IMR-90 (cell line): ENCODE results near the gene STYXL1. TPM values are rescaled to one million over a fixed set of nuclear protein-coding genes. Genes with fewer than 3 reads are reported as not detected.

Source experiments
- ATAC-seq: fragments of 200-7000 bp; cut with Tn5 transposase; 2 replicates; pipeline ENCODE4 v1.9.1; 2020; ENCODE audit warnings: low read depth, mild to moderate bottlenecking, moderate library complexity
- BruUV-seq: library from RNA; stranded (reverse); fragments of 400-500 nt; replicated peaks from 2 replicates; lab custom pipeline; 2021; lab: Mats Ljungman, UMichigan
- CTCF ChIA-PET: fragments of 300-600 bp; formaldehyde crosslinking; extraction: SDS; loops from one replicate; lab custom pipeline; 2021; ENCODE audit warnings: antibody characterized with exemption; lab: Yijun Ruan, JAX
- POLR2A ChIA-PET: fragments of 300-600 bp; sonication (Branson Sonifier 250); formaldehyde crosslinking; loops from one replicate; lab custom pipeline; 2022; ENCODE audit warnings: antibody characterized with exemption; ENCODE audit not compliant: unreplicated experiment; lab: Charles Lee
- DNase-seq: peaks from one replicate; pipeline ENCODE4 v3.0.0; 2013
- H2AFZ ChIP-seq: replicated peaks from 2 replicates; pipeline ENCODE3; 2013; ENCODE audit warnings: low read length, mild to moderate bottlenecking; ENCODE audit not compliant: poor library complexity
- H2AK5ac ChIP-seq: 2 replicates; pipeline ENCODE4 v1.6.1; 2013; ENCODE audit warnings: low read depth, low read length, inconsistent platforms
- H2AK9ac ChIP-seq: replicated peaks from 2 replicates; pipeline ENCODE3; 2013; ENCODE audit warnings: mild to moderate bottlenecking, low read depth, low read length, moderate library complexity; ENCODE audit not compliant: poor library complexity
- H2BK120ac ChIP-seq: 2 replicates; pipeline ENCODE4 v1.6.1; 2013; ENCODE audit warnings: low read depth, low read length, inconsistent platforms
- H2BK15ac ChIP-seq: 3 replicates; pipeline ENCODE4 v1.6.1; 2013; ENCODE audit warnings: low read depth, low read length, inconsistent platforms
- H2BK20ac ChIP-seq: 2 replicates; pipeline ENCODE4 v1.6.1; 2013; ENCODE audit warnings: low read depth, mild to moderate bottlenecking, inconsistent platforms, low read length, moderate library complexity
- H2BK5ac ChIP-seq: 2 replicates; pipeline ENCODE4 v1.6.1; 2013; ENCODE audit warnings: mild to moderate bottlenecking, low read depth, low read length, inconsistent platforms; ENCODE audit not compliant: poor library complexity, severe bottlenecking
- H3K14ac ChIP-seq: replicated peaks from 2 replicates; pipeline ENCODE4 v1.6.1; 2013; ENCODE audit warnings: low read depth, low read length, inconsistent platforms
- H3K18ac ChIP-seq: 2 replicates; pipeline ENCODE4 v1.6.1; 2013; ENCODE audit warnings: low read depth, low read length, control low read depth
- H3K23ac ChIP-seq: 2 replicates; pipeline ENCODE4 v1.6.1; 2013; ENCODE audit warnings: low read depth, low read length, inconsistent platforms
- H3K27ac ChIP-seq: 2 replicates; pipeline ENCODE4 v1.5.1; 2013; ENCODE audit warnings: mild to moderate bottlenecking, control low read depth, low read length; ENCODE audit not compliant: insufficient read depth
- H3K27me3 ChIP-seq: 2 replicates; pipeline ENCODE4 v1.6.1; 2013; ENCODE audit warnings: low read length; ENCODE audit not compliant: control insufficient read depth, insufficient read depth
- H3K36me3 ChIP-seq: 2 replicates; pipeline ENCODE4 v1.6.1; 2013; ENCODE audit warnings: low read length, mixed read lengths; ENCODE audit not compliant: control insufficient read depth, insufficient read depth
- H3K4ac ChIP-seq: 2 replicates; pipeline ENCODE4 v1.6.1; 2013; ENCODE audit warnings: low read depth, low read length, inconsistent platforms
- H3K4me1 ChIP-seq: 2 replicates; pipeline ENCODE4 v1.6.1; 2013; ENCODE audit warnings: low read length, mixed read lengths; ENCODE audit not compliant: control insufficient read depth, insufficient read depth
- H3K4me2 ChIP-seq: 2 replicates; pipeline ENCODE4 v1.6.1; 2013; ENCODE audit warnings: low read depth, mild to moderate bottlenecking, control low read depth, low read length, moderate library complexity
- H3K4me3 ChIP-seq: 2 replicates; pipeline ENCODE4 v1.5.1; 2013; ENCODE audit warnings: low read depth, mild to moderate bottlenecking, control low read depth, low read length, moderate library complexity; ENCODE audit not compliant: insufficient read depth
- H3K56ac ChIP-seq: 2 replicates; pipeline ENCODE4 v1.6.1; 2013; ENCODE audit warnings: low read length, inconsistent platforms; ENCODE audit not compliant: insufficient read depth; ENCODE audit errors: extremely low read depth
- H3K79me1 ChIP-seq, 2 experiments: 2 replicates each; pipeline ENCODE4 v1.6.1; 2013; ENCODE audit warnings: low read length in 2 of 2, inconsistent platforms in 1 of 2, low read depth in 1 of 2
- H3K9ac ChIP-seq: 2 replicates; pipeline ENCODE4 v1.6.1; 2013; ENCODE audit warnings: low read depth, low read length, control low read depth
- H3K9me1 ChIP-seq: 2 replicates; pipeline ENCODE4 v1.6.1; 2013; ENCODE audit warnings: low read length, inconsistent platforms; ENCODE audit not compliant: insufficient read depth
- H3K9me3 ChIP-seq: 2 replicates; pipeline ENCODE4 v1.6.1; 2013; ENCODE audit warnings: low read length; ENCODE audit not compliant: control insufficient read depth, insufficient read depth
- H4K20me1 ChIP-seq: 2 replicates; pipeline ENCODE4 v1.6.1; 2013; ENCODE audit warnings: low read length, inconsistent platforms; ENCODE audit not compliant: insufficient read depth
- H4K5ac ChIP-seq: 2 replicates; pipeline ENCODE4 v1.6.1; 2013; ENCODE audit warnings: mild to moderate bottlenecking, low read depth, low read length, control low read depth
- H4K8ac ChIP-seq, 2 experiments: 2 replicates each; pipeline ENCODE4 v1.6.1; 2013; ENCODE audit warnings: low read depth in 2 of 2, low read length in 2 of 2, control low read depth in 1 of 2, inconsistent platforms in 1 of 2
- H4K91ac ChIP-seq: 2 replicates; pipeline ENCODE4 v1.6.1; 2013; ENCODE audit warnings: low read depth, low read length, inconsistent platforms; ENCODE audit not compliant: insufficient read depth
- CEBPB ChIP-seq: IDR thresholded peaks from 2 replicates; pipeline ENCODE4 v1.6.1; 2012; ENCODE audit warnings: low read depth, low read length, improper control_type of control experiment
- CHD1 ChIP-seq: IDR thresholded peaks from 2 replicates; pipeline ENCODE4 v1.6.1; 2012; ENCODE audit warnings: low read depth, low read length, improper control_type of control experiment
- NFE2L2 ChIP-seq: fragments of 150-350 bp; IDR thresholded peaks from 2 replicates; pipeline ENCODE4 v1.6.1; 2016; ENCODE audit warnings: low read depth, mild to moderate bottlenecking, low read length
- RCOR1 ChIP-seq: IDR thresholded peaks from 2 replicates; pipeline ENCODE4 v1.6.1; 2012; ENCODE audit warnings: mild to moderate bottlenecking, low read length, improper control_type of control experiment; ENCODE audit not compliant: insufficient replicate concordance
- RFX5 ChIP-seq: IDR thresholded peaks from 2 replicates; pipeline ENCODE4 v1.8.0; 2012; ENCODE audit warnings: low read depth, mild to moderate bottlenecking, low read length, moderate library complexity
- WGBS, 2 experiments: methylation state at CpG; one replicate each; pipeline versions ENCODE4 v1.1.5 to v1.1.7; 2013; ENCODE audit warnings: missing lambda C conversion rate in 2 of 2; ENCODE audit not compliant: insufficient read length in 1 of 2; ENCODE audit errors: extremely low coverage in 2 of 2; 5-methylcytosine and 5-hydroxymethylcytosine counted together
- dilution Hi-C: fragments of 300-500 bp; cut with HindIII; formaldehyde crosslinking; loops from one replicate; pipeline ENCODE4 v1.14.3; 2018; ENCODE audit warnings: low sequenced_read_pairs; ENCODE audit not compliant: unreplicated experiment
- in situ Hi-C: fragments of 300-500 bp; cut with MboI; formaldehyde crosslinking; loops from 3 replicates; pipeline ENCODE4 v1.14.3; 2019; ENCODE audit warnings: low sequenced_read_pairs, inconsistent platforms, mixed read lengths
- intact Hi-C: fragments of 100-400 bp; cut with micrococcal nuclease; formaldehyde crosslinking; loops from 2 replicates; pipeline ENCODE4 v1.10.0; 2022
- polyA plus RNA-seq, 3 experiments: library from polyadenylated mRNA; depleted of rRNA; stranded (reverse); fragments of >200 nt; gene quantifications; 2 replicates each; pipeline ENCODE4 v1.2.3, GENCODE V29; 2012; ENCODE audit warnings: low replicate concordance in 1 of 3
- total RNA-seq: library from RNA; depleted of rRNA; stranded (reverse); fragments of >200 nt; gene quantifications from 2 replicates; pipeline ENCODE4 v1.2.3, GENCODE V29; 2012
- TF ChIP-seq, protein P1 (sequence below): fragments of 150-350 bp; IDR thresholded peaks from 2 replicates; pipeline ENCODE4 v1.6.1; 2016; ENCODE audit warnings: low read depth, mild to moderate bottlenecking, low read length, moderate library complexity, borderline replicate concordance

STYXL1 gene
- total and polyA plus RNA-seq, 2 of the 4 experiments (the other 2 are of a cell fraction): 66.1 to 73.8 TPM

DNA sequence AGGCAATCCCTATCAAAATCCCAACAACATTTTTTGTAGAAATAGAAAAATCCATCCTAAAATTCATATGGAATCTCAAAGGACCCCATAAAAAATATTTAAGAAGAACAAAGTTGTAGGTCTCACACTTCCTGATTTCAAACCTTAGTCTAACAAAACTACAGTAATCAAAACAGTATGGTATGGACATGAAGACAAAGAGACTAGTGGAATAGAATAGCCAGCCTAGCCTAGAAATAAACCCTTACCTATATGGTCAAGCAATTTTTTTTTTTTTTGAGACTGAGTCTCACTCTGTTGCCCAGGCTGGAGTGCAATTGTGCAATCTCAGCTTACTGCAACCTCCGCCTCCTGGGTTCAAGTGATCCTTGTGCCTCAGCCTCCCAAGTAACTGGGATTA, 49.8 kb downstream of the STYXL1 start:
- ChIA-PET POLR2A (no interaction called here), CTCF (no interaction called here)
- Histone ChIP-seq H2AK5ac (no peak overlapping the region), H3K9me1 (peaks cover 6% of the 10 kb centered on the region; the same call in 1 of the 2 replicates), H3K14ac (no peak overlapping the region), H3K79me1 (peaks cover 4 to 12% of the 10 kb centered on the region in 2 experiments; a peak in 3 of 4 replicates), H3K18ac (no peak overlapping the region), H2BK20ac (no peak overlapping the region), H3K4me2 (no peak overlapping the region), H3K27ac (no peak overlapping the region), H4K8ac (no peak overlapping the region), H2BK15ac (no peak overlapping the region), H3K4me1 (peaks cover 12% of the 10 kb centered on the region; the same call in 1 of the 2 replicates), H2BK5ac (no peak overlapping the region), H3K9me3 (no peaks in the 10 kb centered on the region), H4K91ac (no peak overlapping the region), H3K9ac (no peak overlapping the region), H3K27me3 (no peaks in the 10 kb centered on the region), H3K4ac (no peak overlapping the region), H2AFZ (no peak overlapping the region), H4K5ac (no peak overlapping the region), H3K36me3 (peaks cover 23% of the 10 kb centered on the region), H3K4me3 (no peak overlapping the region), H3K23ac (no peak overlapping the region), H2AK9ac (no peak overlapping the region), H4K20me1 (0 out of 2 replicates have a peak, but pooled peaks cover 3% of the 10 kb centered on the region), H2BK120ac (no peak overlapping the region), H3K56ac (no peak overlapping the region)
- TF ChIP-seq CEBPB (no peak), RCOR1 (no peak), NFE2L2 (no peak), RFX5 (no peak), CHD1 (no peak)
- TF ChIP-seq, protein P1, sequence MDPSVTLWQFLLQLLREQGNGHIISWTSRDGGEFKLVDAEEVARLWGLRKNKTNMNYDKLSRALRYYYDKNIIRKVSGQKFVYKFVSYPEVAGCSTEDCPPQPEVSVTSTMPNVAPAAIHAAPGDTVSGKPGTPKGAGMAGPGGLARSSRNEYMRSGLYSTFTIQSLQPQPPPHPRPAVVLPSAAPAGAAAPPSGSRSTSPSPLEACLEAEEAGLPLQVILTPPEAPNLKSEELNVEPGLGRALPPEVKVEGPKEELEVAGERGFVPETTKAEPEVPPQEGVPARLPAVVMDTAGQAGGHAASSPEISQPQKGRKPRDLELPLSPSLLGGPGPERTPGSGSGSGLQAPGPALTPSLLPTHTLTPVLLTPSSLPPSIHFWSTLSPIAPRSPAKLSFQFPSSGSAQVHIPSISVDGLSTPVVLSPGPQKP: no peak
- intact Hi-C loops: no loop called here
- dilution Hi-C loops: no loop called here
- no peak for ATAC-seq
- 100% methylated on average over 1 of the region's 1 CpG; no CpG with 5 or more reads in 1 of the 2 experiments for WGBS, 2 experiments
- no peak for DNase-seq
- in situ Hi-C loops: no loop called here
- no TSS peak for BruUV-seq
